H1 (cell line): Measurements from ENCODE around the gene TIMP1. TPM values are rescaled to one million over a fixed set of nuclear protein-coding genes. Genes with fewer than 3 reads are reported as not detected.
A peak's percentile ranks its signal among the peaks of the same experiment; 100 is the strongest.

Source experiments
- CTCF ChIA-PET: fragments of 300-600 bp; sonication (Branson Sonifier 250); formaldehyde crosslinking; loops from one replicate; lab custom pipeline; 2021; ENCODE audit not compliant: partially characterized antibody; lab: Charles Lee
- POLR2A ChIA-PET: fragments of 300-600 bp; sonication (Branson Sonifier 250); formaldehyde crosslinking; loops from one replicate; lab custom pipeline; 2021; ENCODE audit warnings: inconsistent platforms; ENCODE audit not compliant: partially characterized antibody; lab: Charles Lee
- DNase-seq, 2 experiments: peaks; one replicate each; pipeline versions ENCODE4 v3.0.0 to v3.0.0-alpha.2; 2010 to 2022; ENCODE audit warnings: low spot score in 2 of 2, low read depth in 1 of 2, mixed read lengths in 1 of 2
- FAIRE-seq: peaks from 2 replicates; lab custom pipeline; 2011; peaks lifted over from hg19 to GRCh38; lab: Jason Lieb, UNC
- H2AFZ ChIP-seq: 2 replicates; pipeline ENCODE4 v1.8.1; 2012; ENCODE audit warnings: low read length, inconsistent platforms
- H2AK5ac ChIP-seq: 2 replicates; pipeline ENCODE4 v1.6.1; 2013; ENCODE audit warnings: low read depth, low read length
- H2BK120ac ChIP-seq: replicated peaks from 2 replicates; pipeline ENCODE3; 2013; ENCODE audit warnings: low read depth, low read length, inconsistent platforms
- H2BK12ac ChIP-seq: 2 replicates; pipeline ENCODE4 v1.6.1; 2013; ENCODE audit warnings: low read depth, low read length
- H2BK15ac ChIP-seq: 2 replicates; pipeline ENCODE4 v1.6.1; 2013; ENCODE audit warnings: low read length
- H2BK20ac ChIP-seq: 2 replicates; pipeline ENCODE4 v1.6.1; 2013; ENCODE audit warnings: low read length
- H2BK5ac ChIP-seq: 2 replicates; pipeline ENCODE4 v1.6.1; 2013; ENCODE audit warnings: low read depth, low read length
- H3K14ac ChIP-seq: 2 replicates; pipeline ENCODE4 v1.6.1; 2013; ENCODE audit warnings: inconsistent platforms; ENCODE audit not compliant: insufficient read length
- H3K18ac ChIP-seq: 2 replicates; pipeline ENCODE4 v1.6.1; 2013; ENCODE audit warnings: low read length; ENCODE audit errors: extremely low read depth
- H3K23ac ChIP-seq: 2 replicates; pipeline ENCODE4 v1.6.1; 2013; ENCODE audit warnings: inconsistent platforms; ENCODE audit not compliant: insufficient read length
- H3K23me2 ChIP-seq: 2 replicates; pipeline ENCODE4 v1.6.1; 2013; ENCODE audit warnings: low read depth, low read length
- H3K27ac ChIP-seq: 2 replicates; pipeline ENCODE4 v1.6.1; 2011; ENCODE audit warnings: low read depth, low read length, inconsistent platforms
- H3K27me3 ChIP-seq, 4 experiments: replicated peaks in 1 of 4; 1 replicate in 1 of 4; 2 replicates in 3 of 4; pipeline versions ENCODE4 v1.6.1 to v1.8.1; 2011 to 2013; ENCODE audit warnings: low read length in 3 of 4, mild to moderate bottlenecking in 3 of 4, inconsistent platforms in 2 of 4, mixed read lengths in 2 of 4, moderate library complexity in 1 of 4; ENCODE audit not compliant: control insufficient read depth in 3 of 4, insufficient read depth in 3 of 4; ENCODE audit errors: extremely low read depth in 1 of 4
- H3K36me3 ChIP-seq, 4 experiments: 2 replicates each; pipeline versions ENCODE4 v1.6.1 to v1.8.1; 2011 to 2013; ENCODE audit warnings: mild to moderate bottlenecking in 4 of 4, low read length in 3 of 4, moderate library complexity in 2 of 4, control low read depth in 1 of 4, inconsistent platforms in 1 of 4; ENCODE audit not compliant: insufficient read depth in 4 of 4, control insufficient read depth in 2 of 4
- H3K4ac ChIP-seq: replicated peaks from 2 replicates; pipeline ENCODE3; 2013; ENCODE audit warnings: low read length, low read depth, mixed read lengths, inconsistent platforms; ENCODE audit not compliant: insufficient read length
- H3K4me1 ChIP-seq, 4 experiments: replicated peaks in 1 of 4; 1 replicate in 1 of 4; 2 replicates in 3 of 4; pipeline versions ENCODE4 v1.6.1 to v1.8.1; 2011 to 2013; ENCODE audit warnings: low read length in 3 of 4, inconsistent platforms in 2 of 4, mixed read lengths in 1 of 4; ENCODE audit not compliant: insufficient read depth in 4 of 4, control insufficient read depth in 3 of 4
- H3K4me2 ChIP-seq, 2 experiments: 2 replicates each; pipeline versions ENCODE4 v1.6.1 to v1.8.1; 2011 to 2013; ENCODE audit warnings: low read depth in 2 of 2, low read length in 2 of 2, control low read depth in 1 of 2, inconsistent platforms in 1 of 2, mild to moderate bottlenecking in 1 of 2; ENCODE audit not compliant: insufficient read depth in 1 of 2
- H3K4me3 ChIP-seq, 4 experiments: fragments of 200-600, 300-600 bp in 1 of 4; sonication (generic), shearing (Covaris generic), sonication (Bioruptor Twin) in 1 of 4; 2 replicates each; pipeline versions ENCODE4 v1.5.1 to v1.8.1; 2011 to 2016; ENCODE audit warnings: low read length in 4 of 4, low read depth in 3 of 4, control low read depth in 2 of 4, inconsistent platforms in 2 of 4, mild to moderate bottlenecking in 2 of 4, mixed read lengths in 1 of 4, moderate library complexity in 1 of 4; ENCODE audit not compliant: insufficient read depth in 2 of 4; ENCODE audit errors: extremely low read depth in 1 of 4
- H3K56ac ChIP-seq: replicated peaks from 2 replicates; pipeline ENCODE3; 2013; ENCODE audit warnings: low read depth, mild to moderate bottlenecking, mixed read lengths, low read length, inconsistent platforms; ENCODE audit not compliant: insufficient read length
- H3K79me1 ChIP-seq: 2 replicates; pipeline ENCODE4 v1.6.1; 2013; ENCODE audit warnings: low read depth, low read length, control low read depth
- H3K79me2 ChIP-seq, 2 experiments: 2 replicates each; pipeline versions ENCODE4 v1.6.1 to v1.8.1; 2012 to 2013; ENCODE audit warnings: low read length in 2 of 2, mild to moderate bottlenecking in 2 of 2, inconsistent platforms in 1 of 2; ENCODE audit not compliant: insufficient read depth in 2 of 2, control insufficient read depth in 1 of 2
- H3K9ac ChIP-seq, 4 experiments: replicated peaks in 1 of 4; 1 replicate in 1 of 4; 2 replicates in 3 of 4; pipeline versions ENCODE4 v1.6.1 to v1.8.1; 2011 to 2013; ENCODE audit warnings: low read depth in 3 of 4, low read length in 3 of 4, control low read depth in 2 of 4, mild to moderate bottlenecking in 2 of 4, moderate library complexity in 2 of 4, inconsistent platforms in 1 of 4; ENCODE audit errors: extremely low read depth in 1 of 4
- H3K9me3 ChIP-seq, 2 experiments: 2 replicates each; pipeline versions ENCODE4 v1.6.1 to v1.8.1; 2012 to 2013; ENCODE audit warnings: mild to moderate bottlenecking in 2 of 2, moderate library complexity in 2 of 2, control low read depth in 1 of 2, inconsistent platforms in 1 of 2, low read depth in 1 of 2, low read length in 1 of 2, mixed read lengths in 1 of 2; ENCODE audit not compliant: insufficient read depth in 2 of 2
- H4K20me1 ChIP-seq, 2 experiments: replicated peaks in 1 of 2; 2 replicates each; pipeline versions ENCODE3 to v1.8.1; 2011 to 2013; ENCODE audit warnings: inconsistent platforms in 2 of 2, low read length in 2 of 2, mild to moderate bottlenecking in 1 of 2; ENCODE audit not compliant: insufficient read depth in 2 of 2, control insufficient read depth in 1 of 2
- H4K5ac ChIP-seq: 2 replicates; pipeline ENCODE4 v1.6.1; 2013; ENCODE audit warnings: low read length, low read depth, mixed read lengths, inconsistent platforms; ENCODE audit not compliant: insufficient read length
- H4K8ac ChIP-seq: 2 replicates; pipeline ENCODE4 v1.8.0; 2013; ENCODE audit warnings: mild to moderate bottlenecking, moderate library complexity, low read length, inconsistent platforms; ENCODE audit not compliant: insufficient read depth; ENCODE audit errors: extremely low read depth
- H4K91ac ChIP-seq: replicated peaks from 2 replicates; pipeline ENCODE3; 2013; ENCODE audit warnings: low read length, mixed read lengths, inconsistent platforms; ENCODE audit not compliant: insufficient read length
- ATF2 ChIP-seq: IDR thresholded peaks from 2 replicates; pipeline ENCODE4 v1.6.1; 2012; ENCODE audit warnings: low read length, inconsistent platforms
- CHD1 ChIP-seq: IDR thresholded peaks from 2 replicates; pipeline ENCODE4 v1.6.1; 2012; ENCODE audit warnings: low read depth, low read length, improper control_type of control experiment
- NRF1 ChIP-seq: IDR thresholded peaks from 2 replicates; pipeline ENCODE4 v1.6.1; 2011; ENCODE audit warnings: mild to moderate bottlenecking, low read depth, low read length, improper control_type of control experiment
- POLR2AphosphoS5 ChIP-seq: IDR thresholded peaks from 2 replicates; pipeline ENCODE4 v1.6.1; 2011; ENCODE audit warnings: low read depth, low read length
- POU5F1 ChIP-seq: IDR thresholded peaks from 2 replicates; pipeline ENCODE4 v1.6.1; 2011; ENCODE audit warnings: low read depth, mild to moderate bottlenecking, low read length, moderate library complexity
- WGBS, 2 experiments: shearing (Covaris generic) in 1 of 2; methylation state at CpG; one replicate each; pipeline versions ENCODE4 v1.1.6 to v1.1.7; 2013 to 2015; ENCODE audit warnings: low lambda C conversion rate in 2 of 2, mixed read lengths in 2 of 2, inconsistent platforms in 1 of 2, low coverage in 1 of 2, missing lambda C conversion rate in 1 of 2; ENCODE audit not compliant: insufficient replicate concordance in 2 of 2, insufficient coverage in 1 of 2, insufficient read length in 1 of 2; ENCODE audit errors: extremely low coverage in 1 of 2, missing lambda C conversion rate in 1 of 2; 5-methylcytosine and 5-hydroxymethylcytosine counted together
- polyA plus RNA-seq, 7 experiments: library from polyadenylated mRNA; depleted of rRNA in 3 of 7; stranded (reverse) in 5 of 7; unstranded in 2 of 7; fragments of >200 nt in 5 of 7; fragments of 200-250 nt in 2 of 7; gene quantifications; 1 replicate in 5 of 7; 2 replicates in 1 of 7; 4 replicates in 1 of 7; pipeline versions ENCODE4 v1.2.1 to v1.2.3, GENCODE V29; 2011 to 2013; ENCODE audit warnings: missing spikeins in 2 of 7, mixed read lengths in 2 of 7
- total RNA-seq: library from RNA; stranded (reverse); fragmentation: NEBNext Ultra II Directional; extraction: Animal tissue kit (Norgen Biotek cat#: 25700); gene quantifications from 2 replicates; pipeline ENCODE4 v1.2.1, GENCODE V29; 2021

TIMP1 gene
- total and polyA plus RNA-seq, 2 of the 8 experiments (the other 6 are each of a cell fraction or from before 2014, with no cell fraction given), result 58.6 to 142 TPM

GRCh38 chrX:47572773-47573340, 9.4 kb upstream of the TIMP1 start:
- H3K27ac ChIP-seq, result peak overlapping the region; percentile 73; the same call in 1 of the 2 replicates
- TF ChIP-seq NRF1 (no peak), POU5F1 (no peak), CHD1 (no peak), POLR2AphosphoS5 (no peak), ATF2 (no peak)
- TF ChIP-seq, all 59 proteins: peak for 0
- peak overlapping the region; percentile 95; the same call in 1 of the 2 replicates for H2BK12ac ChIP-seq
- no peaks in the 10 kb centered on the region for H3K9me3 ChIP-seq
- CTCF ChIA-PET, result interaction anchor here (1.5 kb wide), 1 partner anchor 8 kb away, joined by 3 read pairs; no protein-coding TSS in a partner anchor
- peaks cover 7% of the 10 kb centered on the region; the same call in 1 of the 2 replicates for H3K23me2 ChIP-seq
- no peak overlapping the region for H3K4ac ChIP-seq
- H2BK120ac ChIP-seq, result no peak overlapping the region
- H4K8ac ChIP-seq, result no peak overlapping the region
- H3K18ac ChIP-seq, result peak overlapping the region; percentile 71
- H3K79me2 ChIP-seq, result no peaks in the 10 kb centered on the region
- FAIRE-seq (no peak), DNase-seq (no peak)
- no peak overlapping the region for H3K4me3 ChIP-seq
- no peak overlapping the region for H3K14ac ChIP-seq
- H2BK20ac ChIP-seq, result no peak overlapping the region
- H3K27me3 ChIP-seq, result no peaks in the 10 kb centered on the region
- peaks cover 0 to 14% (median 7%) of the 10 kb centered on the region in 4 experiments; a peak in 5 of 7 replicates for H3K4me1 ChIP-seq
- H2AFZ ChIP-seq, result no peak overlapping the region
- H3K23ac ChIP-seq, result no peak overlapping the region
- peak overlapping the region in 1 of 4 experiments; percentile 28; a peak in 2 of 7 replicates for H3K9ac ChIP-seq
- H3K36me3 ChIP-seq, result peaks cover 0 to 12% (median 7%) of the 10 kb centered on the region in 4 experiments; a peak in 4 of 8 replicates
- H4K20me1 ChIP-seq, result no peaks in the 10 kb centered on the region
- POLR2A ChIA-PET, result interaction anchor here (1.2 to 2.0 kb wide), 5 partner anchors 12 to 61 kb away, joined by 4 to 5 read pairs (median 5); no protein-coding TSS in a partner anchor
- H3K79me1 ChIP-seq, result no peaks in the 10 kb centered on the region
- no peak overlapping the region for H4K5ac ChIP-seq
- H4K91ac ChIP-seq, result peak overlapping the region; percentile 85
- peak overlapping the region; percentile 83 for H2BK5ac ChIP-seq
- 0 out of 2 replicates have a peak overlapping the region, but pooled peaks have one; percentile 16 for H2BK15ac ChIP-seq
- 79% methylated on average over 6 of the region's 9 CpGs; no CpG with 5 or more reads in 1 of the 2 experiments for WGBS, 2 experiments
- peak overlapping the region; percentile 68 to 82 for H3K4me2 ChIP-seq
- H2AK5ac ChIP-seq, result peak overlapping the region; percentile 82
- H3K56ac ChIP-seq, result no peak overlapping the region
